Stimulated activated CD8-positive, alpha-beta memory T cell treated with anti-CD3 and anti-CD28 coated beads, Interleukin-4, amount 100 ng/mL, for 24 hours (primary cell): ENCODE data around the gene CTDSPL.
"Not testable (repeated sequence)": the region's sequence is repeated elsewhere in the genome, so short reads cannot be mapped to it uniquely, and the experiment has no call there.

ENCODE experiments used
- DNase-seq: peaks from one replicate; pipeline ENCODE4 v3.0.0-alpha.2; 2020; ENCODE audit warnings: low read depth

The CTDSPL gene

DNA sequence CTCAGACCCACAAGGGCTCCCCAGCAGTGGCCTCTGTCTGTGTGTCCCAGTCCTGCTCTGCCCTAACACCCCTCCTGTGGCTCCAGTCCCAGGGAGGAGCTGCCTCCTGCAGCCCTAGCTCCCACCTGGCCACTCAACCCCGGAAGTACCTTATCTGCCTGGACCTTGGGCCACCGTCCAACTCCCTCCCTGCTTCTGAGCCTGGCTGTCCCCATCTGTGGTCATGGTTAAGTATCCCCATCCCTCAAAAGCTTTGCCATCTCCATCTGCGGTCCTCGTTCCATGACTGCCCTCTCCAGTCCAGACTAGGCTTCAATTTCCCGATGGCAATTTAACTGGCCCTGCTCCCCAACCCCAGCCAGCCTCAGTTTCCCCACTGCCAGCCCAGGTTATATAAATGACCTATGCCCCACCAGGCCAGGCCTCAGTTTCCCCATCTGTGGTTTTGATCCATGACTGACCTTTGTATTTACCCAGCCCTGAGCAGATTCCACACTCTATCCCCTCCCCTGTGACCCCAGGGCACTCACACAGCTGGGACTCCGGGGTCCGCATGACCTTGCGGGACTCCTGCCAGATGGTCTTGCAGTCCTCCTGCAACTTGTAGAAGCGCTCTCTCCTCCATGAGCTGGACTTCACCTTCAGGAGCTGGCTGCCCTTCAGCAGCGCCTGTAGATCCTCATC, 158.1 kb downstream of the CTDSPL start:
- DNase-seq = no peak

- DNase-seq = no peak
Measured at GRCh38 chr3:38020342-38020726, 158.7 kb downstream of the CTDSPL start.

DNA sequence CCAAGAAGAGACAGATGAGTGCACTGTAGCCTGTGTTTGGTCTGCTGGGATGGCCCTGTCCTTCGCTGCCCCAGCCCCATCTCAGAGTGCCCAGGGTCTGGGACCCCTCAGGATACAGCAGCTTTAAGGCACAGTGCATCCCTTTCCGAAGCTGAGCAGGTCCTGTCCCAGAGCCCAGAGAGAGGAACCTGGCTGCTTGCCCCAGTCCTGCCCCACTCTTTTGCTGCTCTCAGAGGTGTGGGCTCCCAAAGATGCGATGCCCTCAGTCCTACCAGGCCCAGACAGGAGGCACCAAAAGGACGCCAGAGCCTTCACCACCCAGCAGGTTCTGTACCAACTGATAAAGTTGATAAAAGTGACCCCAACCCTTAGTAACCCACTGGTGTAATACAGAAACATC, 159.5 kb downstream of the CTDSPL start:
- no peak for DNase-seq

DNA sequence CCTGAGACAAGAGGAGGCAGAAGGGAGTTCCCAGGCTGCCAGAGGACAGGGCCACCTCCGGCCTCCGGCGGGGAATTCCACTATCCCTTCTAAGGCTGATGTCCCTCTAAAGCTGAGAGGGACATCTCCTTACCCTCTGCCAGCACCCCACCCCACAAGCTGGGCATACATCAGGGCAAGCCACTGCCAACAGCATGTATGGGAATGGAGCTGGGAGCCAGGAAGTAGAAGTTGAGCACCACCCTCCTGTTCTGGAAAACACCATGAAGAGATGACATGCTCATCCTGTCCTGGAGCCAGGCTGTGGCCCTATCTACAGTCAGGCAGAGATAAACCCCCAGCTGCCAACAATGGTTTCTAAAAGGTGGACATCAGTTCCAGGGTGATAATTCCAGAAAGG, 160.6 kb downstream of the CTDSPL start:
- DNase-seq = no peak

DNA sequence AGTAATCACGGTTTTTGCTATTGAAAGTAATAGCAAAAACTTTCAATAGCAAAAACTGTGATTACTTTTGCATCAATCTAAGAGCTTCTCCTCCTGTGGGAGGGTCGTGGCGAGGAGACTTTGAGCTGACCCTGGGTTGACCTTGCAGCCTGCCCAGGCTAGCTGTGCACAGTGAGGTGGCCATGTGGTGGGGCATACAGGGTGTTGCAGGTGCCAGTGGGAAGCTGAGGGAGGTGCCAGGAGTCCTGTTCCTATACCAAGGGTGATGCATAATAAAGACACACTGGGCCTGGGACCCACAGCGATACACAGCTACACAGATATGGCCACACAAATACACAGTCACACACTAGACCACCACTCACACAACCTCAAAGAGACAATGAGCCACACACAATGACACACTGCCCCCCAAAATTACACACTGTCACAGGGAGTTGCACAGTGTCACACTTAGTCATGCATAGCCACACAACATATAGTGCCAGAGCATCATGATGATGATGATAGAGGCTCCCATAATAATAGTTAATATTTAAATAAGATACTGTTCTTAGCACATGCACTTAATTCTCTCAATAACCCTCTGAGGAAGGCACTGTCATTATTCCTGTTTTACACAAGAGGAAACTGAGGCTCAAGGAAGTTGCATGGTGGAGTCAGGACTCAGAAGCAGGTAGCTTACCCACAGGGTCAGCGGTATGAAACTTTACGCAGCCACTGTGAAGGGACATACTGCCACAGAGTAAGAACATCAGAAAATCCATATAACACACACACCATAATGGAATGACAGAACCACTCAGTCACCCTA, 161.4 kb downstream of the CTDSPL start:
- DNase-seq = no peak

DNA sequence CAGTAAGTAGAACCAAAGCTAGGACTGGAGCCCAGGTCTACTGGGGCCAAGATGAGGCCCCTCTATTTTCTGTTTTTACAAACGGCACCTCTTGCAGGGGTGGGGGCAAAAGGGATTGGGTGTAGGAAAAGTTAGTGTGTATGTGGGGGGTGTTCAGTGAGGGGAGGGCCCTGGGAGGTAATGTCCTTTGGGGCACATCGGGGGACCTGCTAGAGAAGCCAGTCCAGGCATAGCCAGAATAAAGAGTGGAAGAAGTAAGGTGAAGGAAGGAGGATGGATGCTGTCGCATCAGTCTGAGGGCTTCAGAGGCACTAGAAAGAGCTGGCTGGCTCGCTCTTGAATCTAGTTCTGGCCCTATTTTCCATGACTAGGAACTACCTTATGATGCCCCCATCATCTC, 165.2 kb downstream of the CTDSPL start:
- DNase-seq = no peak

DNA sequence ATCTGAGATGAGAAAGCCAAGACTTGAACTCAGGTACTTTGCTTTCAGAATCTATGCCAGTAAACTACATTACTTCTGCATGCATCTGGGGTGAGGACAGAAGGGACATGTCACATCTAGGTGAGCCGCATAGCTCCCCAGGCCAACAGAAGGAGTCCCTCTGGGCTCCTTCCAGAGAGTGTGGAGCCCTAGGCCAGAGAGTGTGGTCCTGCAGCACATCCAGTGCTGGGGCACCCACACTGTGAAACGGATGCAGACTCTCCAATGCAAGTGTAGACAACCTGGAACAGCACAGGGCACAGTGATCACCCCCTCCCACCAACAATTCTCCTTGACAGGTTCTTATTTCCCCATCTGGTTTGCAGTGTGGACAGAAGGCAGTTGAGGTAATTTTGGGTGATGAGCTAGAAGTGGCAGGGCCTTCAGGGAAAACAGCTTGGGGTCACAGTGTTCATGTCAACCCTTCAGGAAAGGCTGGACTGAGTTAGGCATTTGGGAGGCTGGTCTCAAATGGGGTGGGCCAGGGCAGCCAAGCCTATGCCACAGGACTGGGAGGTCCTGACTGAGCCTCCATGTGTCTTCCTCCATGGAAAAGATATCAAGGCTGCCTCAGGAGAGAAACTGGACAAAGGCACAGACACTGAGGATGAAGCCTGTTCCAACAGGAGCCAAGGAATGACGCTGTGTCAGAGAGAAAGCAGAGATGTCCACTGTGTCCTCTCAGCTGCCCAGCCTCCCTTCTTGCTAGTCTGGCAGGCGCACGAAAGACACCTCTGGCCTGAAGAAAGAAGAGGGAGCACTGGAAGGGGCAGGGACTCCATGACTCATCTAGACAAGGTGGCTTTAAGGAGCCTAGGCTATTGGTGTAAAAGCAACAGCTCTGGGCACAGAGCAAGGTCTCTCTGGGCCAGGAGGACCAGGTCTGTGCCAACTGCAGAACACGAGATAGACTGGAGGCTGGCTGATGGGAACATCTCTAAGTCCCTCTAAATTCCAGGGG, 166.1 kb downstream of the CTDSPL start:
- no peak for DNase-seq

- DNase-seq = no peak
Measured at GRCh38 chr3:38028621-38029361, 167.1 kb downstream of the CTDSPL start.

- DNase-seq = no peak
Measured at GRCh38 chr3:38029400-38030125, 167.9 kb downstream of the CTDSPL start, which contains the start of gene PLCD1. Gene PLCD1 (minus strand): TSS chr3:38029642. CDS start chr3:38029539, 103 bp downstream.

- no peak for DNase-seq
Measured at GRCh38 chr3:38030126-38031021, 168.7 kb downstream of the CTDSPL start.

- no peak for DNase-seq
Measured at GRCh38 chr3:38031022-38031994, 169.6 kb downstream of the CTDSPL start.

DNA sequence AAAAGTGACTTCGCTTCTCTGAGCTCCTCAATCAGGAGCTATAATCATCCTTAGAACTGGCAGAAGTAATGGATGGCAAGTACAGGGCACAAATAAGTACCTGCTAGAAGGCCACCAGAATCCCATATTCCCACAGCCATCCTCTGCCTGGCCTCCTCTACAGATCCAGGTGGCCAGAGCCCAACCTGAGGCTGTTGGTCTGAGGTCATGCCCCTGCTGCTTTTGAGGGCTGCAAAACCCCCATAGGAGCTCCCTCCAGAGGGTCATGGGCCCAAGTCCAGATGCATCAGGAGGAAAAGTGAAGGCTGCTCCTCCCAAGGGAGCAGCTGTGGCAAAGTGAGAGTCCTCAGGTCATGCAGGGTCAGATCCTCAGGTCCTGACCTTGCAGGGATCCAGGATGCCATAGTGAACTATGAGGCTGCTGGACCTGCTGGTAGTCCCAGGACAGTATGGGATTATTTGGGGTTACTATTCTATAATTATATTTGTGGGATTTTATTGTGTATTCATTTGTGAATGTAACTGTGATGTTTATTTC, 170.7 kb downstream of the CTDSPL start:
- no peak for DNase-seq

- not testable (repeated sequence) for DNase-seq
Measured at GRCh38 chr3:38033586-38033985, 171.9 kb downstream of the CTDSPL start.
